Mucosa of stomach (tissue), 1 donor: Measurements from ENCODE around the gene TBC1D8.

Experiments
- H3K27me3 ChIP-seq: one replicate; pipeline ENCODE4 v1.7.0; 2013; ENCODE audit warnings: mild to moderate bottlenecking, low read length; ENCODE audit not compliant: control insufficient read depth, insufficient read depth
- H3K36me3 ChIP-seq: one replicate; pipeline ENCODE4 v1.7.0; 2013; ENCODE audit warnings: low read length; ENCODE audit not compliant: control insufficient read depth, insufficient read depth
- H3K4me1 ChIP-seq: one replicate; pipeline ENCODE4 v1.7.0; 2013; ENCODE audit warnings: mild to moderate bottlenecking, low read length; ENCODE audit not compliant: control insufficient read depth, insufficient read depth
- H3K4me3 ChIP-seq: one replicate; pipeline ENCODE4 v1.7.0; 2013; ENCODE audit warnings: low read length
- H3K9ac ChIP-seq: one replicate; pipeline ENCODE4 v1.7.0; 2013; ENCODE audit warnings: mild to moderate bottlenecking, low read length, moderate library complexity
- H3K9me3 ChIP-seq: one replicate; pipeline ENCODE4 v1.7.0; 2013; ENCODE audit warnings: mild to moderate bottlenecking, low read length, moderate library complexity; ENCODE audit not compliant: control insufficient read depth
- donor health status: Pancreatic carcinoma.

Gene TBC1D8

GRCh38 chr2:101125808-101126207 lies 25.4 kb downstream of the TBC1D8 start:
- Histone ChIP-seq H3K4me3 (no peak overlapping the region), H3K36me3 (no peaks in the 10 kb centered on the region), H3K9me3 (no peaks in the 10 kb centered on the region), H3K4me1 (peaks cover 37% of the 10 kb centered on the region), H3K9ac (no peak overlapping the region), H3K27me3 (no peaks in the 10 kb centered on the region)

GRCh38 chr2:101125374-101125773 lies 25.8 kb downstream of the TBC1D8 start:
- H3K27me3 ChIP-seq, result no peaks in the 10 kb centered on the region
- H3K9me3 ChIP-seq, result no peaks in the 10 kb centered on the region
- H3K36me3 ChIP-seq, result no peaks in the 10 kb centered on the region
- H3K4me3 ChIP-seq, result no peak overlapping the region
- H3K9ac ChIP-seq, result no peak overlapping the region
- peaks cover 42% of the 10 kb centered on the region for H3K4me1 ChIP-seq

DNA sequence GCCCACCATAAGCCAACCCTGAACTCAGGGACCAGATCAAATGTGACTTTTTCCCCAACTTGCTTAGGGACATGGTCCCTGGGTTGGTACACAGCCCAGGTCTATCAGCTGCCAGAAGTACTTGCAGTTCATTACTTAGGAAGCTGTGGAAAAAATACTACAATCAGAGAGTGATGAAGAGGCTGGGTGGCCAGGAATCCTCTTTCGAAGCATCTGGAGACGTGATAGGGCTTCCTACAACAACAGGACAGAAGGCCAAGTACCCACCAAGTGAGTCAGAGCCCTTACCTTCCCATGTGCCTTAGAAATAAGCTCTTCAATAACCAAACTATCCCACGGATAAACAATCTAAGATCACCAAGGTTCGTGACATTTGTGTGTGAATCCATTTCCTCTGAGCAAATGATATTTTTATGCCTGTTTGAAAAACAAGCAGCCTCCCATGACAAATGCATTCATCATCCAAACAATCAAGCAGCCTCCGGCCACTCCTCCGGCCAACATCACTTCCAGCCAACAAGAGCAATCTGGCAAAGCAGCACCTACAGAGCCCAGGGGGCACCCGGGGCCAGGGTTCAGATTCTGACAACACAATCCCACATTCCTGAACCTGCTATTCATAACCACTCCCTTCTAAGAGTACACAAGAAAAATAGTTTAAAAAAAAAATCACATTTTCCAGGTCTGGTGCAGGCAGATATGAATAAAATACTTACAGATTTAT lies 26.4 kb downstream of the TBC1D8 start:
- no peaks in the 10 kb centered on the region for H3K27me3 ChIP-seq
- no peaks in the 10 kb centered on the region for H3K9me3 ChIP-seq
- H3K4me3 ChIP-seq, result no peak overlapping the region
- peak overlapping the region; percentile 10 for H3K9ac ChIP-seq
- H3K36me3 ChIP-seq, result no peaks in the 10 kb centered on the region
- H3K4me1 ChIP-seq, result peaks cover 47% of the 10 kb centered on the region

DNA sequence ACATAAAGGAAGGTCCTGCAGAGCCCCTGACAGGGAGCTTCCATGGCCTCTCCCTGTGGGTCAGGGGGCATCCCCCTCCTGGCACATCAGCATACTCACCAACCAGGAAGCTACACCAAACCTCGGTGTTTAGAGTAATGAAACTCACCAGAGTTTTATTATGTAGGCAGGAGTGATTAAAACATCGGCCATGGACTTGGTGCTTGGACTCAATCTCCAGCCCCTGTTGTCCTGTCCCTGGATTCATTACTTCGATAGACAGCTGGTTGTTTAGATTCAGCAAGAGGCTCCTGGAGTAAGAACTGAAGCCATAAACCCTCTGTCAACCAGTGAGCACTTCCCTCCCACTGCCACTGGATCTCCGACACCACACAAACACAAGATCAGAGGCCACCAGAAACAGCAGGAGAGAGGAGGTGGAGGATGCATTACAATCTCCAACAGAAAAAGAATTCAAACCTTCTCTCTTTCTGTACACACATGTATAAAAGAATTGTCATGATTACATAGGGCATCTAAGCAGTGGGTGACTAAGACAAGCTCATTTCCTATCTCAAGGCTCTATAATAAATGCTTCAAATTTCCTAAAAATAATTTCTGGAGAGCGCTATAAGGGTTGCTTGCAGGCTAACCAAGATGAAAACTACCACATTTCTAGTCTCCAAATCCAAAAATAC lies 27.2 kb downstream of the TBC1D8 start:
- H3K4me3 ChIP-seq, result no peak overlapping the region
- no peaks in the 10 kb centered on the region for H3K27me3 ChIP-seq
- H3K4me1 ChIP-seq, result peaks cover 56% of the 10 kb centered on the region
- H3K9me3 ChIP-seq, result no peaks in the 10 kb centered on the region
- no peaks in the 10 kb centered on the region for H3K36me3 ChIP-seq
- H3K9ac ChIP-seq, result no peak overlapping the region

GRCh38 chr2:101121174-101121573 lies 30.0 kb downstream of the TBC1D8 start:
- Histone ChIP-seq H3K9me3 (no peaks in the 10 kb centered on the region), H3K27me3 (no peaks in the 10 kb centered on the region), H3K4me3 (no peak overlapping the region), H3K36me3 (no peaks in the 10 kb centered on the region), H3K9ac (peak overlapping the region; percentile 32), H3K4me1 (peaks cover 64% of the 10 kb centered on the region)

- H3K9ac ChIP-seq, result peak overlapping the region; percentile 32
- no peaks in the 10 kb centered on the region for H3K27me3 ChIP-seq
- H3K9me3 ChIP-seq, result no peaks in the 10 kb centered on the region
- H3K4me1 ChIP-seq, result peaks cover 64% of the 10 kb centered on the region
- no peaks in the 10 kb centered on the region for H3K36me3 ChIP-seq
- no peak overlapping the region for H3K4me3 ChIP-seq
Measured at GRCh38 chr2:101120124-101120996, 30.8 kb downstream of the TBC1D8 start.

DNA sequence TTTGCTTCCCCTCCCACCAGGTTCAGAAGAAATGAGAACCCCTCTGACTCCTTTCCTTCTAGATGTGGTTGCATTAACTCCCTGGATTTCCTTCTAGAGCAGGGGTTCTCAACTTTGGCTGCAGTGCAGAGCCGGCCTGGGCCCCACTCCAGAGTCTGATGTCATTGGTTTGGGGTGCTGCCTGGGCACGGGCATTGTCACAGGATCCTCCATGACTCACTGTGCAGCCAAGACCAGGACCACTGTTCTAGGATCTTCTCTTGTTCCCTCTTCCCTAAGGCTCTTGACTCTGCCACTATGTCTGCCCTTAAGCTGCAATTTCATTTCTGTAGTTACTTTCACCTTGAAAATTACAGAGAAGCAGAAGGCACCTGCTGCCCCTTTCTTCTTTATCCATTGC lies 31.8 kb downstream of the TBC1D8 start:
- Histone ChIP-seq H3K4me3 (no peak overlapping the region), H3K9me3 (no peaks in the 10 kb centered on the region), H3K9ac (peak overlapping the region; percentile 26), H3K27me3 (no peaks in the 10 kb centered on the region), H3K36me3 (no peaks in the 10 kb centered on the region), H3K4me1 (peaks cover 64% of the 10 kb centered on the region)

GRCh38 chr2:101116841-101117552 lies 34.2 kb downstream of the TBC1D8 start:
- Histone ChIP-seq H3K9ac (no peak overlapping the region), H3K4me1 (peaks cover 79% of the 10 kb centered on the region)

DNA sequence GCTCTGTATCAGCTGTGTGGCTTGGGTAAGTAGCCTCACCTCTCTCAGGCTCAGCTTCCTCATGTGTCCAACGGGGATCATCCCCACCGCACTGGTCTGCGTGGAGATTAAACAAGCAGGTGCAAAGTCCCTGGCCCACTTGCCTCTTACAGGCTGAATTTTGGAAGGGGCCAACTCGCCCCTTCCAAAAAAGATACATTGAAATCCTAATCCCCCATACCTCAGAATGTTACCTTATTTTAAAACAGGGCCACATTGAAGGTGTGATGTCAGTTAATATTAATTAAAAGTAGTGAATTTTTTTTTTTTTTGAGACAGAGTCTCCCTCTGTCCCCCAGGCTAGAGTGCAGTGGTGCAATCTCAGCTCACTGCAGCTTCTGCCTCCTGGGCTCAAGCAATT lies 34.8 kb downstream of the TBC1D8 start:
- Histone ChIP-seq H3K4me1 (peaks cover 82% of the 10 kb centered on the region), H3K36me3 (no peaks in the 10 kb centered on the region)

More at GRCh38 chr2:101116841-101117552, 34.2 kb downstream of the TBC1D8 start:
- H3K9me3 ChIP-seq, result no peaks in the 10 kb centered on the region
- no peaks in the 10 kb centered on the region for H3K36me3 ChIP-seq
- no peaks in the 10 kb centered on the region for H3K27me3 ChIP-seq
- no peak overlapping the region for H3K4me3 ChIP-seq

GRCh38 chr2:101115664-101116063 lies 35.5 kb downstream of the TBC1D8 start:
- no peaks in the 10 kb centered on the region for H3K9me3 ChIP-seq
- peaks cover 77% of the 10 kb centered on the region for H3K4me1 ChIP-seq

More for the DNA sequence above, 34.8 kb downstream of the TBC1D8 start:
- Histone ChIP-seq H3K9me3 (no peaks in the 10 kb centered on the region), H3K4me3 (no peak overlapping the region), H3K9ac (no peak overlapping the region), H3K27me3 (no peaks in the 10 kb centered on the region)

GRCh38 chr2:101114815-101115214 lies 36.4 kb downstream of the TBC1D8 start:
- no peaks in the 10 kb centered on the region for H3K27me3 ChIP-seq
- no peak overlapping the region for H3K9ac ChIP-seq
- H3K9me3 ChIP-seq, result no peaks in the 10 kb centered on the region
- no peaks in the 10 kb centered on the region for H3K36me3 ChIP-seq
- H3K4me3 ChIP-seq, result no peak overlapping the region
- H3K4me1 ChIP-seq, result peaks cover 77% of the 10 kb centered on the region

More at GRCh38 chr2:101115664-101116063, 35.5 kb downstream of the TBC1D8 start:
- Histone ChIP-seq H3K4me3 (no peak overlapping the region), H3K9ac (no peak overlapping the region), H3K27me3 (no peaks in the 10 kb centered on the region), H3K36me3 (no peaks in the 10 kb centered on the region)
